Sigmoid colon (tissue), 3 donors: ENCODE data around the gene ADK.

Experiments
- POLR2A ChIP-seq, 2 donors: fragments of 450-650 bp; IDR thresholded peaks; one replicate each; pipeline ENCODE4 v1.6.1; 2016; ENCODE audit warnings: antibody characterized with exemption in 2 of 2, mild to moderate bottlenecking in 2 of 2, moderate library complexity in 2 of 2
- TF ChIP-seq, protein P1 (sequence below), 4 experiments: fragments of 450-650 bp in 3 of 4; fragments of 200-600 bp in 1 of 4; IDR thresholded peaks; one replicate each; pipeline ENCODE4 v1.5.1; 2016 to 2019; ENCODE audit warnings: antibody characterized with exemption in 4 of 4, mild to moderate bottlenecking in 3 of 4, moderate library complexity in 2 of 4

DNA sequence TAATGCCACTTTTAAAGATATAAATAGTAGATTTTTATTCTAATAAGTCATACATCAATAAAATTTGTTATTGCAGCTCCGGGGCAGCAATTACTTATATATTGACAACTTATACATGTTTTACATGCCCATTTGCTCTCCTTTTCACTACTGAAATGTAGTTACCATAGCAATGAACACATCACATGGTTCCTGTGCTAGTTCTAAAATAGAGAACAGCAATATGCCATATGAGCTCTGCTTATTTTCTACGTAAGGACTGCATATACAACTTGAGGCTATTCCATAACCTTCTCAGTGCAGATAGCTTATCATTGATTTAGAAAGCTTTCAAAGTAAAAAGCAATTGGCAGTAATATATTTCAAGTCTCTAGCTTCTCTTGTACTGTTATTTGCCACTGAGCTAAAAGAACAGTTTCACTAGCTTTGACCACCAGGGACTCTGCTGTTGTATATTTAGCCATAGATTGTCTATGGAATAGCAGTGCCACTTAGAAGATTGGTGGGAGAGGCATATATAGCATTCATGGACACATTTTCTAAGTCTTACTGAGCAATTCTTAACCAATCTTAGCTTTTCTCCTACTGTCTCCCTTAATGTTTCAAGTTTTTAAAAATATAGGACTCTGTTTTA, 405.2 kb downstream of the ADK start:
- TF ChIP-seq, protein P1, sequence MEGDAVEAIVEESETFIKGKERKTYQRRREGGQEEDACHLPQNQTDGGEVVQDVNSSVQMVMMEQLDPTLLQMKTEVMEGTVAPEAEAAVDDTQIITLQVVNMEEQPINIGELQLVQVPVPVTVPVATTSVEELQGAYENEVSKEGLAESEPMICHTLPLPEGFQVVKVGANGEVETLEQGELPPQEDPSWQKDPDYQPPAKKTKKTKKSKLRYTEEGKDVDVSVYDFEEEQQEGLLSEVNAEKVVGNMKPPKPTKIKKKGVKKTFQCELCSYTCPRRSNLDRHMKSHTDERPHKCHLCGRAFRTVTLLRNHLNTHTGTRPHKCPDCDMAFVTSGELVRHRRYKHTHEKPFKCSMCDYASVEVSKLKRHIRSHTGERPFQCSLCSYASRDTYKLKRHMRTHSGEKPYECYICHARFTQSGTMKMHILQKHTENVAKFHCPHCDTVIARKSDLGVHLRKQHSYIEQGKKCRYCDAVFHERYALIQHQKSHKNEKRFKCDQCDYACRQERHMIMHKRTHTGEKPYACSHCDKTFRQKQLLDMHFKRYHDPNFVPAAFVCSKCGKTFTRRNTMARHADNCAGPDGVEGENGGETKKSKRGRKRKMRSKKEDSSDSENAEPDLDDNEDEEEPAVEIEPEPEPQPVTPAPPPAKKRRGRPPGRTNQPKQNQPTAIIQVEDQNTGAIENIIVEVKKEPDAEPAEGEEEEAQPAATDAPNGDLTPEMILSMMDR (IDR thresholded peaks at IDR 0.05) = no peak
- no peak for TF ChIP-seq POLR2A (IDR thresholded peaks at IDR 0.05)
